CD4-positive, alpha-beta T cell treated with Interleukin-4 for 1 hour (primary cell): Measurements from ENCODE around the gene DHODH.
"Not testable (repeated sequence)": the region's sequence is repeated elsewhere in the genome, so short reads cannot be mapped to it uniquely, and the experiment has no call there.

Experiments
- DNase-seq, 2 donors: peaks; one replicate each; pipeline ENCODE4 v3.0.0-alpha.2; 2020 to 2022

DHODH gene

DNA sequence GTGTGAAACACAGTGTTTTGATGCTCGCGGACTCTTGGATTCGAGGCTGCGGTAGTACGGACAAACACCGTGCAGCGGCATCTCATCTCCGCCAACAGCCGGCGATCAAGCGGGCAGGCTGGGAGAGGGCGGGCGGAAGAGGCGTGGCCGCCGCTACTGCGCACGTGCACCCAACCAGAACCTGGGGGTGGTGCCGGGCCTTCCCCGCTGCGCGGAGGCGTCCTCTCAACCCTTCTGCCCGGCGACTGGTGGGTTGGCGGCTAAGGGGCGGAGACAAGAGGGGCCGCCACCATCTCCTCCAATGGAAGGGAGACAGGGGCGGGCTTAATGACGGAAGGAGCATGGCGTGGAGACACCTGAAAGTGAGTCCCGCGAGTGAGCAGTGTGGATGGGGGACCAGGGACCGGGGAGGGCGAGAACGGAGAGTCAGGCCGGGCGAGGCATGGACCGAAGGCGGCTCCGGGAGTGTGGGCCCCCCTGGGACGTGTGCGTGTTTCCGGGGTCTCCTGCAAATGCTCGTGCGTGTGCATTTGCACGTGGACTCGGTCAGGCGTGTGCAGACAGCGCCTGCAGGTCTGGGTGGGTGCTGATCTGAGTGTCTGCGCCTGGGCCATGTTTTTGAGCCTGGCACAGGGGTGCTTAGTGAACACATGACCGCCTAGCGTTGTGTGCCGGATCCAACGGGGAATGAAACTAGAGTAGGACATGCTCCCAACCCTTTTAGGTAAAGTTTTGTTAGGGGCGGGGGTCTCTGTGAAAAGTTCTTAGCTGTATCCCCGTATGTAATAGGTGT, at the start of gene DHODH:
Gene DHODH, plus strand, starts transcription at position 321 of the 793 bp plus-strand sequence. Its CDS starts 21 bp downstream, at position 342.
- peak; percentile 98 for DNase-seq

DNA sequence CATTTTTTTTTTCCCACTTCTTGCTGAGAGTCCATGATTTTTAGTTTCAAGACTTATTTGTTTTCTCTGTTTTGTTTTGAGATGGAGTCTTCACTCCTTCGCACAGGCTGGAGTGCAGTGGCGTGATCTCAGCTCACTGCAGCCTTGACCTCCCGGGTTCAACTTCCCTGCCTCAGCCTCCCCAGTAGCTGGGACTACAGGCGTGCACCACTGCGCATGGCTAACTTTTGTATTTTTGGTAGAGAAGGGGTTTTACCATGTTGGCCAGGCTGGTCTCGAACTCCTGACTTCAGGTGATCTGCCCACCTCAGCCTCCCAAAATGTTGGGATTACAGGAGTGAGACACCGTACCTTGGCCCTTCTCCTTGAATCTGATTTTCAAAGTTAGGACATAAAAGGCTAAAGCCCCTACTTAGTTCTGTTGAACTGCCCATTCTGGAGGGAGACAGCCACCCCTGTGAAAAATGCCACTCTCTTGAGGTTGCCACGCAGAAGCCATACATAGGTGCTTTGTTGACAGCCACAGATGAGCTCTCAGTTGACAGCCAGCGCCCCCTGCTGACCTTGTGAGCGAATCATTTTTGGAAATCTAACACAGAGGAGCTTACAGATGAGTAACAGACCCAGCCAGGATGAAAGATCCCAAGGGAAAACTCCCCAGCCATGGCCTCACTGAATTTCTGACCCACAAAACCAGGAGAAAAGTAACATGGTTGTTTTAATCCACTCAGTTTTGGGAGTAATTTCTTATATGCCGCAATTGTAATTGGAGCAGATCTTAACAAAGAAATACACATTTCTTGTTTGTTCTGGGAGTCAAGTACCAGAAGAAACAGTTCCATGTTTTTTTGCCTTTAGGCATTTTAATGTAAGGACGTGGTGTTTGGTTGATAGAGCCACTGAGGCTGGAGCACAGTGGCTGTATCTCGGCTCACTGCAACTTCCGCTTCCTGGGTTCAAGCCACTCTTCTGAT, 47.2 kb upstream of the DHODH start:
- DNase-seq = peak; percentile 81

DNA sequence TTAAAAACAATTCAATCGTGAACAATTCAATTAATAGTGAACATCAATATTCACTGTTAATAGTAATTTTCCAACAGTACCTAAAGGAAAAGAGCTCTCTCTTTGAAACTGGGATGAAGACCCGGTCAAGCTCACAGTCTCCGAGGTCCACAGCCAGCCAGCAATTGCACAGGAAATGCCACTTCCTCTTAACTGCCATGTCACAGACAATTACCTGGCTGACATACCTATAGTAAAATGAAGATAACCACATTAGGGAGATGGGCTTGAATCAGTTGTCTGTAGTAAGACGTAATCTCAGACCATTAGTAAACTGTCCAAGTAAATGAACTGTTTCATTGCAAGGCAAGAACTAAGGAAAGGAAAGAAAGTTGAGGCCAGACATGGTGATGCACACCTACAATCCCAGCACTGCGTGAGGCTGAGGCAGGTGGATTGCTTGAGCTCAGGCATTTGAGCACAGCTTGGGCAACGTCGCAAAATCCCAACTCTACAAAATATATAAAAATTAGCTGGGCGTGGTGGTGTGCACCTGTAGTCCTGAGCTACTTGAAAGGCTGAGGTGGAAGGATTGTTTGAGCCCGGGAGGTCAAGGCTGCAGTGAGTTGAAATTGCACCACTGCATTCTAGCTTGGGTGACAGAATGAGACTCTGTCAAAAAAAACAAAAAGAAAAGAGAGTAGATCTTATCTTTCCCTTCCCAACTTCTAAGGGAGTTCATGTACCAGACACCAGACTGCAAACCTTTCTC, 45.2 kb upstream of the DHODH start:
- no peak for DNase-seq

DNA sequence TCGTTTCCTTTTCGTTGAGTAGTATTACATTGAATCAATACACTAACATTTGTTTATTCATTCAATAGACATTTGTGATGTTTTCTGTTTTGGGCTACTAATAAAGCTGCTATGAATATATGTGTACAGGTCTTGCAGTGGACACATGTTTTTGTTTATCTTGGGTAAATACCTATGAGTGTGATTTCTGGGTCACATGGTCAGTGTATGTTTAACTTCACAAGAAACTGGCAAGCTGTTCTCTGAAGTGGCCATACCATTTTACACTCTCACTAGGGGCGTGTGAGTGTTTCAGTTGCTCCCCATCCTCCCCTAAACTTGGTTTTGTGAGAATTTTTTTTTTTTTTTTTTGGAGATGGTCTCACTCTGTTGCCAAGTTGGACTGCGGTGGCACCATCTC, 43.3 kb upstream of the DHODH start:
- DNase-seq = no peak

DNA sequence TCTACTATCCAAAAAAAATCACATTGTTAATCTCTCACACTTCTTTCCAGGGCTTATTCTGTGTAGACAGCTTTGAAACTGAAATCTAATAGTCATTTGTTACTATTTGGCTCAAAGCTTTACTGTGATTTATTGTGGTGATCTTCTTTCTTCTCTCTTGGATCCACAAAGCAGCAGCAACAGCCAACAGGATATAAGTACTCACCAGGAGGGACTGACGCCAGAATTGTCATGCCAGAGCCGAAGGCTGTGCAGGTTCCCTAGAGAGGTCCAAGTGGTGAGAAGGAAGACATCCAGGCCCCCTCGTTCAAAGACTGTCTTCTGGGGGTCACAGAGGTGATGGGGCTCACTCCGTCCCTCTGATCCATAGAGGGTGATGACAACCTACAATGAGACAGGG, 41.6 kb upstream of the DHODH start:
- no peak for DNase-seq

DNA sequence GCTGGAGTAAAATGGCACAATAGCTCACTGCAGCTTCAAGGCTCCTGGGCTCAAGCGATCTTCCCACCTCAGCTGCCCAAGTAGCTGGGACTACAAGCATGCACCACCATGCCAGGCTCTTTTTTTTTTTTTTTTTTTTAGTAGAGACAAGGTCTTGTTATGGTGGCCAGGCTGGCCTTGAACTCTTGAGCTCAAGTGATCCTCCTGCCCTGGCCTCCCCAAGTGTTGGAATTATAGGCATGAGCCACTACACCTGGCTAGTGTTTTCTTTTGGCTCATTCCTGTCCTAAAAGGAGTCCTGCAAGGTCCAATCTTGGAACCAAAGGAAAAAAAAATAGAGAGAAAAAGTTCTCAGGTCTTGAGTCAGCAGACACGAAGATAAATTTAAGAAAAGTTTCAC, 39.2 kb upstream of the DHODH start:
- DNase-seq = no peak

DNA sequence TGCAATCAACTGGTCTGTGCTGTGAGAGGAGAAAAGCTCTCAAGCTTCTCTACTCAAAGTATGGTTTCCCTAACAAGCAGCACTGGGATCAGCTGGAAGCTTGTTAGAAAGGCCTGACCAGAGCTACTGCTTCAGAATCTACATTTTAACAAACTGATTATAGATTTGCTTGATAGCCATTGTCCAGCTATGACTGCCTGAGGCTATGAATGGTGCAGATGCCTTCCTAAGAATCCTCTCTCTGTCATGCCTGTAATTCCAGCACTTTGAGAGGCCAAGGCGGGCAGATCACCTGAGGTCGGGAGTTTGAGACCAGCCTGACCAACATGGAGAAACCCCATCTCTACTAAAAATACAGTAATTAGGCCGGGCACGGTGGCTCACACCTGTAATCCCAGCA, 37.0 kb upstream of the DHODH start:
- no peak for DNase-seq

DNA sequence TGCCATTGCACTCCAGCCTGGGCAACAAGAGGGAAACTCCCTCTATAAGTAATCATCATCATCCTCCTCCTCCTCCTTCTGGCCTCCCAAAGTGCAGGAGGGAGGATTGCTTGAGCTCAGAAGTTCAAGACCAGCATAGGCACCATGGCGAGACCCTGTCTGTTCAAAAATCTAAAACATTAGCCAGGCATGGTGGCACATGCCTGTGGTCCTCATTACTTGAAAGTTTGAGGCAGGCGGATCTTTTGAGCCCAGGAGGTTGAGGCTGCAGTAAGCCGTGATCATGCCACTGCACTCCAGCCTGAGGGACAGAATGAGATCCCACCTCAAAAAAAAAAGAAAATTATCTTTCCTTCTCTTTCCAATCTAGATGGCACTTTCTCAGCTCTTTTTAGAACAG, 36.2 kb upstream of the DHODH start:
- DNase-seq = no peak

DNA sequence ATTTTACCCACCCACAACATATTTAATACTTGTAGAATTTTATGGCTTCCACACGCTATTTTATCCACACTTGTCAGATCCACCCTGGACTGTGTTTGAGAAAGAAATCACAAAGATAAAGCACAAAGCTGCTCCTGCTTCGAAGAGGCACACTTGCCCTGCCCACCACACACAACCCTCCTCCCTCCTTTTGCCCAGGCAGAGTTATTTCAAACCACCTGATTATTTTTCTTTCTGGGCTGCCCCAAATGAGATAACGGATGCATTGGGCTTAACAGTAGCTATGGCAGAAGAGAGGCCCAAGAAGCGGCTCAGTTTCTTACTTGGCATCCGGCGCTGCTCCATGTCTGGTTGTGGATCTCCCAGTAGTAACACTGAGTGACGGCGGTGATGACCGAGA, 35.5 kb upstream of the DHODH start:
- no peak for DNase-seq

DNA sequence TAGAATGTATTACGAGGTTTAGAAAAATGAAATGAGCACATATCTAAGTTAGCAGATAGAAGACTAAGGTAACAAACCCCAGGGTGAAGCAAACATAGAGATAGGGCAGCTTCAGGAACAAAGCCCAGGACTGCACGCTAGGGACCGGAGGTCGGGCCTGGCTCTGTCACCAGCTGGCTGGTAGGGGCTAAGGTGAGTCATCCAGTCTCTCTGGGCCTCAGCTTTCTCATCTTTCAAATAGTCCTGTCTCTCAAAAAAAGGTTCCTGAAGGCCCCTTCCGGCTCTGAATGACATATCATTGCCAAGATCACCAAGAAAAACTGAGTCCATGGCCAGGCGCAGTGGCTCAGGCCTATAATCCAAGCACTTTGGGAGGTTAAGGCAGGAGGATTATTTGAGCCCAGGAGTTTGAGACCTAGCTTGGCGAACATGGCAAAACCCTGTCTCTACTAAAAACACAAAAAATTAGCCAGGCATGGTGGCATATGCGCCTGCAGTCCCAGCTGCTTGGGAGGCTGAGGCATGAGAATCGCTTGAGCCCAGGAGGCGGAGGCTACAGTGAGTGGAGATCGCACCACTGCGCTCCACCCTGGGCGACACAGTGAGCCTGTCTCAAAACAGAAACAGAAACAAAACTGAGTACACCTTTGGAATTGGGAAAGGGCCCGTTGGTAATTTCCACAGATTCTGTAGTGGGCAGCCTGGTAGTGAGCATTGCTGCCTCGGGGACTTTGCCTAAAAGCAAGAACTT, 34.3 kb upstream of the DHODH start:
- no peak for DNase-seq

DNA sequence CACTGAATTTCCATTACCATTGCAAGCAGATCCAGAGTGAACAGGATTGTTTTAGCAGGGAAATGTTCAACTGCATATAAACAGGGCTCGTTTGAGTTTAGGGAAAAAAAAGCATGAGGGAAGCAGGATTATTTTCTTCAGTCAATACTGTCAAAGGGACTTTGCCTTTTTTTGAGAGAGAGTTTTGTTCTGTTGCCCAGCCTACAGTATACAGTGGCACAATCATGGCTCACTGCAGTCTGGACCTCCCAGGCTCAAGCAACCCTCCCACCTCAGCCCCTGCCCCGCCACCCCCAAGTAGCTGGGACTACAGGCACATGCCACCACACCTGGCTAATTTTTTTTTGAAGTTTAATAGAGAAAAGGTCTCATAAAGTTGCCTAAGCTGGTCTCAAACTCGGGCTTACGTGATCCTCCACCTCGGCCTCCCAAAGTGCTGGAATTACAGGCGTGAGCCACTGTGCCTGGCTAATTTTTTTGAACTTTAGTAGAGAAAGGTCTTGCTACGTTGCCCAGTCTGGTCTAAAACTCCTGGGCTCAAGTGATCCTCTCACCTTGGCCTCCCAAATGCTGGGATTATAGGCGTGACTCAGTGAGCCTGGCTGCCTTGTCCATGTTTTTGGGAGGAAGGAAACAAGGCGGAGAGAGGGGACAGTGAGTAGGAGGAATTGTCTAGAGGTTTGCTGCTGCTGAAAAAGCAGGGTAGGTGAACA, 23.1 kb upstream of the DHODH start:
- DNase-seq = no peak

DNA sequence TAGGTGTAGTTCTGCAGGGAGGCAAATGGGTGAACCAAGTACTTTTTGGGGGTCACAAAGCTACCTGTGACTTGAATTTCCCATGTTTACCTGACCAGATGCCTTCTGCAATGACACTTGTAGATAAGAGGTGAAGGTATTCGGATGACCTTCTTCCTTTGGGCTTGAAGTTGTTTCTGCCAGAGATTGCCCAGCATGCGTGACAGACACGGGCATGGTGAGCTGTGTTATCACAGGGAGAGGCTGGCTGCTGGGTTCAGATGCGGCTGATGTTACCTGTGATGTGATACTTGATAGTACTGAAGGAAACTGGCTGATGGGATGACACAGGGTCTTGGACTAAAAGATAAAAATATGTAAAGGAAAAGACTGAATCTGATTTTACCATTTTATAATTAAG, 22.4 kb upstream of the DHODH start:
- DNase-seq = no peak

DNA sequence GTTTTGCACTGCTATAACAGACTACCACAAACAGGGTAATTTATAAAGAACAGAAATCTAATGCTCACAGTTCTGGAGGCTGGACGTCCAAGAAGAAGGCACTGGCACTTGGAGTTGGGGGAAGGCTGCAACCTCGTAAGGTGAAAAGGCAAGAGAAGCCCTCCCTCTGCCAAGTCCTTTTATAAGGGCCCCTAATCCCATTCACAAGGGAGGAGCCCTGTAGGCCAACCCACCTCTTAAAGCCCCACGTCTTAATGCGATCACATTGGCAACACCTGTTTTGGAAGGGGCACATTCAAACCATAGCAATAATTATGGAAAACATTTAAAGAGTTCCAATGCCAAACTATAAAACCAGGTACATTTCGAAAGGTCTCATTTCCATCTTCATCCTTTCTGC, 13.5 kb upstream of the DHODH start:
- no peak for DNase-seq

DNA sequence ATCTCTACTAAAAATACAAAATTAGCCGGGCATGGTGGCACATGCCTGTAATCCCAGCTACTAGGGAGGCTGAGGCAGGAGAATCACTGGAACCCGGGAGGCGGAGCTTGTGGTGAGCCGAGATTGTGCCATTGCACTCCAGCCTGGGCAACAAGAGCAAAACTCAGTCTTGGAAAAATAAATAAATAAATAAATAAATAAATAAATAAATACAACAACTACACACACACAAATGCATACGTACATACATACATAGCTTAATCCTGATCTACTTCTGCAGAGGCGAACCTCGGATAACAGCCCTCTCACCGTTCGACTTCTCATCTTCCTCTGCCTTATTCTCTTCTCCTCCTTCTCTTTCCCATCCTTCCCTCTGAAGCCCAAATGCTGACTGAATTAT, 11.0 kb upstream of the DHODH start:
- DNase-seq = not testable (repeated sequence)

DNA sequence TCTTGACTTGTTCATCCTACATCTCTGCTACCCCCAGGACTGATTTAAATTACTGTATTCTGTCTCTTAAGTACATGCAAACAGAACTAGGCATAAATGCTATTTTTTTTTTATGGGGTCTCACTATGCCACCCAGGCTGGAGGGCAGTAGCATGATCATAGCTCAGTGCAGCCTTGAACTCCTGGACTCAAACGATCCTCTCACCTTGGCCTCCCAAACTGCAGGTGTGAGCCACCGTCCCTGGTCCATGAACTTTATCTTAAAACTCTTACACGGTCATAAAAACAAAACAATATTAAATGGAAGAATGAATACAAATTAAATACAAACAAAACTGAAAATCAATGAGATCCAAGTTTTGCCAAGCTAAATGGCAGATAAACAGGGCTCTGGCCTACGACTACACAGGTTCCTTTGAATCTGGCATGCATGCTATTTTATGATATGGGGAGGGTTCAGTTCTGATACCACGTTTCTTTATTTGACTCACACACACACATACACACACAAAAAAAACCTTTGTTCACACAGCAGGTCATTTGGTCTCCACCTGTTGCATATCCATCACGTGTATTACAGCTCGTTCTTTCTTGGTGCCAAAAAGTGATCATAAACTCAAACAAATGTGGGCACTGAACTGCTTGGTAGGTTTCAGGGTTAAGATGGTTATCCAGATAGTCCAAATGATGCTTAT, 7.2 kb upstream of the DHODH start:
- DNase-seq = no peak

DNA sequence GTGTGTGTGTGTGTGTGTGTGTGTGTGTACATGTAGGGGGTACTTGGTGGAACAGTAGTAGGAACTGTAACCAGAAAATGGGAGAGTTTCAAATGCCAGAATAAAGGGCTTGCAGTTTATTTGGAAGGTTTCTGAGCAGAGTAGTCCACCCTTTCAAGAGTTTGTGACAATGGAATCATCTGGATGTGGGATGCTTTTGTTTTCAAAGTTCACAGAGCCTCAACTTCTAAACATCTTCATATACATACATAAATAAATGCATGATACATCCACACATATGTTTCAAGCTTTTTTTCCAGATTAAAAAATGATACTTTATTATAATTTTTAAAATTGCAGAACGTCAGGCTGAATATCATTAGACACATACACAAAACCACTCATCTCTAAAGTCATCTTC, 5.9 kb upstream of the DHODH start:
- no peak for DNase-seq

DNA sequence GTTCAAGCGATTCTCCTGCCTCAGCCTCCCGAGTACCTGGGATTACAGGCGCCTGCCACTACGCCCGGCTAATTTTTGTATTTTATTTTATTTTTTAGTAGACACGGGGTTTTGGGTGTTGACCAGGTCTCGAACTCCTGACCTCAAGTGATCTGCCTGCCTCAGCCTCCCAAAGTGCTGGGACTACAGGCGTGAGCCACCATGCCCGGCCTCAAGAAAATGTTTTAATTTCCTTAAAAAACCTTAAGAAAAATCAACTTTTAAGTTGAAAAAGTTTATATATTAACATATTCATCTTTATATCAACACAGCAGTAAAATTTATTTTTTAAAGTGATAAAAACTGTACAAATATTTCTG, 500 bp upstream of the DHODH start:
- DNase-seq = not testable (repeated sequence)

DNA sequence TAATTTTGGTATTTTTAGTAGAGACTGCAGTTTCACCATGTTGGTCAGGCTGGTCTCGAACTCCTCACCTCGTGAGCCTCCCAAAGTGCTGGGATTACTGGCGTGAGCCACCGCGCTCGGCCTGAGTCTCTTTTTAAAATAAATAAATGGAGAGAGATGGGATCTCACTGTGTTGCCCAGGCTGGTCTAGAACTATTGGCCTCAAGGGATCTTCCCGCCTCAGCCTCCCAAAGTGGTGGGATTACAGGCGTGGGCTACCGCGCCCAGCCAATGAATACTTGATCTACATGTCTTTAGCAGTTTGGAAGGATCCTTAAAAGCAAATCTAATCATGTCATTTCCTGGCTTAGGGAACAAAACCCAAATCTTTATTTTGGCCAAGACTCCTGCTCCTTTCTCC, 1.2 kb downstream of the DHODH start:
- no peak for DNase-seq

DNA sequence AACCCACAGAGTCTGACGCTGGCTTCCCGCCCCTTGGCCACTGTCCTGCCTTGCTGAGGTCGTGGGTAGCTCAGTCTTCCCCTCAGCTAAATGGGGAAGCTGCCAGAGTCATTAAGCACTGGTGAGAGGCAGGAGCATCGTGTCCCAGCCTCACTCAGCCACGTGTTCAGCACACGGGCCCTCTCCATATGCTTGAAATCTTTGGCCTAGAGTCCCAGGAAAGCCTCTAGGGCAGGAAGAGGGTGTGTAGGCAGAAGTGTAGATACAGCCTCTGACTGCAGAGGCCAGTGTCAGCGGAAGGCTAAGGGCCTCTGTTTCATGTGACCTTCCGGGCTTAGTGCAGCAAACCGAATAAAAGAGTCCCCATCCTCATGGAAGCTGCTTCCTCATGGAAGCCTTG, 4.1 kb downstream of the DHODH start:
- no peak for DNase-seq

DNA sequence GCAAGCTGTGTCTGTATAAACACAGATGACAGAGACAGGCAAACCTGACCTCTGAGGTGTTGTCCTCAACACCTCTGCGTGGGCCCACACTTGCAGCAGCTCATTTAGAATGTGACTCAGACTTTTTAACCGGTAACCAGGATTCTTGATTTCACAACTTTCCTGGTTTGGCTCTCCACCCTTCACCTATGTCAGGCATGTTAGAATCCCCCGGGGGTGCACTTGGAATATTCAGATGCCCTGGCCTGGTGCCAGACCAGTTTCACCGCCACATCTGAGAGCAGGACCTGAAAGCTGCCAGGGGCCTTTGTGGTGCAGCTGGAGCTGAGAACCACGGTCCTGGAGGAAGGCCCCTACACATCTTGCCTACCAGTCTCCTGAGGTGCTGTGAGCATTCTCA, 4.8 kb downstream of the DHODH start:
- peak in 1 of 2 donors; percentile 3 for DNase-seq

DNA sequence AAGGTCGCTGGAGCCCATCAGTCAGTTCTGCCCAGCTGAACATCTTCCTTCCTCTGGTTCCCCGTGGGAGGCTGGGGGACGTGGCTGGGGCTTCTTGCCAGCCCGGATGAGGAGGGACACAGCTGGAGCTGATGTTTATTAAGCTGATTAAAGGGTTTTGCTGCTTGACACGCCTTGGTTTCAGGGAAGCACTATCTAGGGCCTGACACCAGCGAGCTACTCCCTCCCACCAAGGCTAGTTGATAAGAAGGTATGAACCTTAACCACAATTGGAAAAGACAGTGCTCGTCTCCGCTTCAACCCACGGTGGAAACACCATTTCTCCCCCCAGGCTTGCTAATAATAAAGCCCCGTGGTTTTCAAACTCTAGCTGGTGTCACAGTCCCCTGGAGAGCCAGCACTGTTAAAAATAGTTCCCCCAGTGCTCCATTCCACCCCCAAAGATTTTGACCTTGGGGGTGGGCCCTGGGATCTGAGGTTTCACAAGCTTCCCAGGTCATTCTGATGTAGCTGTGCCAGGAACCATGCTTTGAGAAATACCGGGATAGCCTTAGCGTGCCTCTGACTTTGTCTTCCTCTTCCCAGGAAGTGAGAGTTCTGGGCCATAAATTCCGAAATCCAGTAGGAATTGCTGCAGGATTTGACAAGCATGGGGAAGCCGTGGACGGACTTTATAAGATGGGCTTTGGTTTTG, 5.5 kb downstream of the DHODH start:
- no peak for DNase-seq
